ENCODE results near the gene FAM180B. TPM values are rescaled to one million over a fixed set of nuclear protein-coding genes. Genes with fewer than 3 reads are reported as not detected.
"Not testable (repeated sequence)": the region's sequence is repeated elsewhere in the genome, so short reads cannot be mapped to it uniquely, and the experiment has no call there.

FAM180B gene
- polyA plus RNA-seq, 1 donor from 2014 or later, result not detected

GRCh38 chr11:47595967-47596366 is 9.5 kb downstream of the FAM180B start:
- no peaks in the 10 kb centered on the region for H3K4me1 Mint-ChIP-seq
- H3K27ac Mint-ChIP-seq, result peak overlapping the region in 1 of 3 donors; percentile 67
- H3K4me3 Mint-ChIP-seq, result peak overlapping the region in 1 of 4 donors; percentile 17
- peaks cover 22% of the 10 kb centered on the region for H3K27me3 Mint-ChIP-seq
- peaks cover 0 to 1% (median 0%) of the 10 kb centered on the region in 3 donors for H3K9me3 Mint-ChIP-seq
- peaks cover 5% of the 10 kb centered on the region for H3K36me3 Mint-ChIP-seq

GRCh38 chr11:47599902-47600301 is 13.4 kb downstream of the FAM180B start:
- H3K27ac Mint-ChIP-seq, result no peak overlapping the region
- peaks cover 4% of the 10 kb centered on the region for H3K36me3 Mint-ChIP-seq
- no peaks in the 10 kb centered on the region for H3K27me3 Mint-ChIP-seq
- no peaks in the 10 kb centered on the region for H3K9me3 Mint-ChIP-seq
- no peak overlapping the region for H3K4me3 Mint-ChIP-seq
- H3K4me1 Mint-ChIP-seq, result no peaks in the 10 kb centered on the region

GRCh38 chr11:47603295-47603694 is 16.8 kb downstream of the FAM180B start:
- H3K4me3 Mint-ChIP-seq, result no peak overlapping the region
- no peaks in the 10 kb centered on the region for H3K4me1 Mint-ChIP-seq
- no peak overlapping the region for H3K27ac Mint-ChIP-seq
- peaks cover 13% of the 10 kb centered on the region for H3K36me3 Mint-ChIP-seq
- H3K9me3 Mint-ChIP-seq, result no peaks in the 10 kb centered on the region
- no peaks in the 10 kb centered on the region for H3K27me3 Mint-ChIP-seq

- H3K4me1 Mint-ChIP-seq, result peaks cover 0 to 3% (median 0%) of the 10 kb centered on the region in 3 donors
- no peaks in the 10 kb centered on the region for H3K9me3 Mint-ChIP-seq
- peaks cover 11% of the 10 kb centered on the region for H3K36me3 Mint-ChIP-seq
- no peak overlapping the region for H3K4me3 Mint-ChIP-seq
- no peak overlapping the region for H3K27ac Mint-ChIP-seq
- no peaks in the 10 kb centered on the region for H3K27me3 Mint-ChIP-seq
These were observed 19.4 kb downstream of the FAM180B start for GRCh38 chr11:47605921-47606320.

- peaks cover 11% of the 10 kb centered on the region for H3K36me3 Mint-ChIP-seq
These were observed 20.3 kb downstream of the FAM180B start for GRCh38 chr11:47606731-47607130.

GRCh38 chr11:47607380-47607779 is 20.9 kb downstream of the FAM180B start:
- Mint-ChIP-seq H3K4me1 (peaks cover 8 to 14% (median 9%) of the 10 kb centered on the region in 3 donors), H3K27me3 (no peaks in the 10 kb centered on the region), H3K4me3 (no peak overlapping the region), H3K36me3 (peaks cover 11% of the 10 kb centered on the region), H3K9me3 (no peaks in the 10 kb centered on the region), H3K27ac (no peak overlapping the region)

More at GRCh38 chr11:47606731-47607130, 20.3 kb downstream of the FAM180B start:
- Mint-ChIP-seq H3K4me3 (no peak overlapping the region), H3K9me3 (no peaks in the 10 kb centered on the region), H3K27me3 (no peaks in the 10 kb centered on the region), H3K4me1 (peaks cover 6 to 11% (median 6%) of the 10 kb centered on the region in 3 donors), H3K27ac (no peak overlapping the region)

- no peaks in the 10 kb centered on the region for H3K9me3 Mint-ChIP-seq
- H3K27me3 Mint-ChIP-seq, result no peaks in the 10 kb centered on the region
- no peak overlapping the region for H3K27ac Mint-ChIP-seq
- H3K36me3 Mint-ChIP-seq, result peaks cover 12% of the 10 kb centered on the region
- H3K4me3 Mint-ChIP-seq, result no peak overlapping the region
- H3K4me1 Mint-ChIP-seq, result peaks cover 8 to 14% (median 9%) of the 10 kb centered on the region in 3 donors
These were observed 23.2 kb downstream of the FAM180B start for GRCh38 chr11:47609675-47610074.

GRCh38 chr11:47611348-47611794 is 24.9 kb downstream of the FAM180B start:
- peaks cover 7% of the 10 kb centered on the region for H3K36me3 Mint-ChIP-seq
- no peaks in the 10 kb centered on the region for H3K9me3 Mint-ChIP-seq
- H3K27ac Mint-ChIP-seq, result peak overlapping the region in 2 of 3 donors; percentile 8 to 22
- peaks cover 8 to 14% (median 9%) of the 10 kb centered on the region in 3 donors for H3K4me1 Mint-ChIP-seq
- H3K27me3 Mint-ChIP-seq, result no peaks in the 10 kb centered on the region
- H3K4me3 Mint-ChIP-seq, result peak overlapping the region in 2 of 4 donors; percentile 85 to 89

GRCh38 chr11:47615249-47615648 is 28.8 kb downstream of the FAM180B start:
- H3K27me3 Mint-ChIP-seq, result no peaks in the 10 kb centered on the region
- no peak overlapping the region for H3K4me3 Mint-ChIP-seq
- peaks cover 2% of the 10 kb centered on the region for H3K36me3 Mint-ChIP-seq
- H3K27ac Mint-ChIP-seq, result no peak overlapping the region
- H3K9me3 Mint-ChIP-seq, result no peaks in the 10 kb centered on the region
- H3K4me1 Mint-ChIP-seq, result peaks cover 8 to 21% (median 9%) of the 10 kb centered on the region in 3 donors

- H3K36me3 Mint-ChIP-seq, result peaks cover 2% of the 10 kb centered on the region
- H3K4me1 Mint-ChIP-seq, result peaks cover 1 to 8% (median 2%) of the 10 kb centered on the region in 3 donors
- no peaks in the 10 kb centered on the region for H3K9me3 Mint-ChIP-seq
- no peaks in the 10 kb centered on the region for H3K27me3 Mint-ChIP-seq
- H3K4me3 Mint-ChIP-seq, result no peak overlapping the region
- H3K27ac Mint-ChIP-seq, result peak overlapping the region in 1 of 3 donors; percentile 57
These were observed 30.4 kb downstream of the FAM180B start for GRCh38 chr11:47616726-47617416.

- Mint-ChIP-seq H3K9me3 (no peaks in the 10 kb centered on the region), H3K27ac (no peak overlapping the region), H3K4me1 (peaks cover 0 to 7% (median 0%) of the 10 kb centered on the region in 3 donors), H3K4me3 (no peak overlapping the region), H3K36me3 (peaks cover 2% of the 10 kb centered on the region), H3K27me3 (no peaks in the 10 kb centered on the region)
These were observed 30.9 kb downstream of the FAM180B start for GRCh38 chr11:47617417-47617809.

GRCh38 chr11:47620836-47621378 is 34.4 kb downstream of the FAM180B start:
- H3K36me3 Mint-ChIP-seq, result no peaks in the 10 kb centered on the region
- H3K27ac Mint-ChIP-seq, result no peak overlapping the region
- H3K9me3 Mint-ChIP-seq, result no peaks in the 10 kb centered on the region
- H3K4me1 Mint-ChIP-seq, result peaks cover 0 to 7% (median 0%) of the 10 kb centered on the region in 3 donors
- no peaks in the 10 kb centered on the region for H3K27me3 Mint-ChIP-seq
- no peak overlapping the region for H3K4me3 Mint-ChIP-seq

GRCh38 chr11:47626234-47626633 is 39.8 kb downstream of the FAM180B start:
- Mint-ChIP-seq H3K4me3 (no peak overlapping the region), H3K27ac (no peak overlapping the region), H3K27me3 (no peaks in the 10 kb centered on the region), H3K4me1 (no peaks in the 10 kb centered on the region), H3K9me3 (no peaks in the 10 kb centered on the region), H3K36me3 (peaks cover 6% of the 10 kb centered on the region)

- Mint-ChIP-seq H3K36me3 (peaks cover 12% of the 10 kb centered on the region), H3K4me3 (no peak overlapping the region), H3K9me3 (no peaks in the 10 kb centered on the region), H3K27ac (no peak overlapping the region), H3K27me3 (no peaks in the 10 kb centered on the region), H3K4me1 (no peaks in the 10 kb centered on the region)
These were observed 41.5 kb downstream of the FAM180B start for GRCh38 chr11:47628026-47628425.

GRCh38 chr11:47631473-47631872 is 45.0 kb downstream of the FAM180B start:
- no peaks in the 10 kb centered on the region for H3K9me3 Mint-ChIP-seq
- no peak overlapping the region for H3K4me3 Mint-ChIP-seq
- peaks cover 15% of the 10 kb centered on the region for H3K36me3 Mint-ChIP-seq
- H3K27me3 Mint-ChIP-seq, result no peaks in the 10 kb centered on the region
- H3K4me1 Mint-ChIP-seq, result no peaks in the 10 kb centered on the region
- H3K27ac Mint-ChIP-seq, result no peak overlapping the region

GRCh38 chr11:47636331-47636730 is 49.9 kb downstream of the FAM180B start:
- not testable (repeated sequence) for H3K27ac Mint-ChIP-seq, H3K9me3 Mint-ChIP-seq, H3K4me1 Mint-ChIP-seq, H3K4me3 Mint-ChIP-seq, H3K27me3 Mint-ChIP-seq
- peaks cover 16% of the 10 kb centered on the region for H3K36me3 Mint-ChIP-seq

Data from IgD-negative memory B cell (primary cell).